K562 (cell line): ENCODE data around the gene NDUFA5. TPM values are rescaled to one million over a fixed set of nuclear protein-coding genes. Genes with fewer than 3 reads are reported as not detected.

ENCODE experiments used
- C11orf30 ChIP-seq: fragments of 450-650 bp; IDR thresholded peaks from 2 replicates; pipeline ENCODE4 v1.6.1; 2016; ENCODE audit warnings: low read depth, mild to moderate bottlenecking
- CREBBP ChIP-seq: IDR thresholded peaks from one replicate; pipeline ENCODE4 v1.6.1; 2012; ENCODE audit warnings: low read depth, mild to moderate bottlenecking, control low read depth, inconsistent platforms, low read length
- E2F1 ChIP-seq: sonication (generic); formaldehyde crosslinking; IDR thresholded peaks from 2 replicates; pipeline ENCODE4 v1.8.1; 2023; ENCODE audit warnings: mild to moderate bottlenecking, missing genetic modification reagents, moderate library complexity
- GATA2 ChIP-seq: sonication (generic); formaldehyde crosslinking; IDR thresholded peaks from 2 replicates; pipeline ENCODE4 v1.4.0; 2020; ENCODE audit warnings: mild to moderate bottlenecking, missing genetic modification reagents
- HDAC2 ChIP-seq: fragments of 450-650 bp; IDR thresholded peaks from 2 replicates; pipeline ENCODE4 v1.6.1; 2016; ENCODE audit warnings: mild to moderate bottlenecking
- HMBOX1 ChIP-seq: sonication (generic); IDR thresholded peaks from 2 replicates; pipeline ENCODE4 v1.6.1; 2016
- MAFG ChIP-seq: fragments of 450-650 bp; conservative IDR thresholded peaks from 2 replicates; pipeline ENCODE4 v1.6.1; 2016; ENCODE audit warnings: missing genetic modification characterization, missing compliant biosample characterization
- MCM5 ChIP-seq: fragments of 450-650 bp; IDR thresholded peaks from 2 replicates; pipeline ENCODE4 v1.6.1; 2016; ENCODE audit warnings: low read depth
- MYNN ChIP-seq, 2 experiments: sonication (generic); formaldehyde crosslinking in 1 of 2; IDR thresholded peaks; 2 replicates each; pipeline versions ENCODE4 v1.5.0 to v1.6.1; 2016 to 2020; ENCODE audit warnings: antibody characterized with exemption in 1 of 2, missing genetic modification reagents in 1 of 2
- NFRKB ChIP-seq: fragments of 450-650 bp; IDR thresholded peaks from 2 replicates; pipeline ENCODE4 v1.6.1; 2016; ENCODE audit warnings: low read depth
- NR2C2 ChIP-seq, 2 experiments: fragments of 200-800 bp in 1 of 2; sonication (Bioruptor generic) in 1 of 2; sonication (generic) in 1 of 2; formaldehyde crosslinking in 1 of 2; IDR thresholded peaks; 2 replicates each; pipeline versions ENCODE4 v1.6.1 to v1.8.0; 2016 to 2022; ENCODE audit warnings: mild to moderate bottlenecking in 1 of 2, missing compliant biosample characterization in 1 of 2, missing genetic modification characterization in 1 of 2, missing genetic modification reagents in 1 of 2
- PREB ChIP-seq: sonication (generic); formaldehyde crosslinking; IDR thresholded peaks from 2 replicates; pipeline ENCODE4 v1.8.1; 2023; ENCODE audit warnings: mild to moderate bottlenecking, missing genetic modification reagents
- RB1 ChIP-seq: fragments of 450-650 bp; IDR thresholded peaks from 2 replicates; pipeline ENCODE4 v1.6.1; 2017; ENCODE audit warnings: low read depth, mild to moderate bottlenecking
- SIRT6 ChIP-seq: IDR thresholded peaks from one replicate; pipeline ENCODE4 v1.6.1; 2012; ENCODE audit warnings: low read depth, mild to moderate bottlenecking, control low read depth, inconsistent platforms, low read length, moderate library complexity
- SNAPC5 ChIP-seq: fragments of 250-450 bp; sonication (Bioruptor Pico); IDR thresholded peaks from 2 replicates; pipeline ENCODE4 v1.8.0; 2021; ENCODE audit warnings: moderate library complexity, mild to moderate bottlenecking, inconsistent platforms
- ZNF165 ChIP-seq: fragments of 250-450 bp; sonication (Bioruptor Pico); IDR thresholded peaks from 2 replicates; pipeline ENCODE4 v1.4.0; 2020; ENCODE audit warnings: borderline replicate concordance
- ZNF217 ChIP-seq: sonication (generic); formaldehyde crosslinking; IDR thresholded peaks from 2 replicates; pipeline ENCODE4 v1.8.0; 2022; ENCODE audit warnings: mild to moderate bottlenecking, missing genetic modification reagents
- ZNF311 ChIP-seq: fragments of 250-450 bp; sonication (Bioruptor Pico); IDR thresholded peaks from 2 replicates; pipeline ENCODE4 v1.4.0; 2020; ENCODE audit warnings: mild to moderate bottlenecking, moderate library complexity
- polyA plus RNA-seq, 8 experiments: library from polyadenylated mRNA; depleted of rRNA in 4 of 8; stranded (reverse) in 5 of 8; unstranded in 3 of 8; fragments of >200 nt; fragmentation: Nextera tagmentation in 2 of 8; fragmentation: Illumina TruSeq in 1 of 8; extraction: Ambion mirVana in 2 of 8; extraction: Trizol in 1 of 8; gene quantifications; 2 replicates each; pipeline versions ENCODE4 v1.2.1 to v1.2.3, GENCODE V29; 2011 to 2014; ENCODE audit warnings: inconsistent platforms in 1 of 8, missing spikeins in 1 of 8
- total RNA-seq, 7 experiments: library from RNA; depleted of rRNA in 6 of 7; stranded (reverse); fragments of >200 nt in 6 of 7; fragmentation: Illumina TruSeq in 2 of 7; extraction: Trizol in 2 of 7; gene quantifications; 2 replicates each; pipeline versions ENCODE4 v1.2.1 to v1.2.3, GENCODE V29; 2011 to 2021; ENCODE audit warnings: low replicate concordance in 1 of 7
- TF ChIP-seq, protein P1 (sequence below): sonication (generic); formaldehyde crosslinking; IDR thresholded peaks from 2 replicates; pipeline ENCODE4 v1.8.1; 2022; ENCODE audit warnings: missing genetic modification reagents
- TF ChIP-seq, protein P2 (sequence below): sonication (generic); formaldehyde crosslinking; IDR thresholded peaks from 2 replicates; pipeline ENCODE4 v1.9.0; 2022; ENCODE audit warnings: mild to moderate bottlenecking, missing genetic modification reagents

The NDUFA5 gene
- total and polyA plus RNA-seq, 9 of the 15 experiments (the other 6 are each of a cell fraction or from before 2014, with no cell fraction given) = 155 to 677 (median 269) TPM

DNA sequence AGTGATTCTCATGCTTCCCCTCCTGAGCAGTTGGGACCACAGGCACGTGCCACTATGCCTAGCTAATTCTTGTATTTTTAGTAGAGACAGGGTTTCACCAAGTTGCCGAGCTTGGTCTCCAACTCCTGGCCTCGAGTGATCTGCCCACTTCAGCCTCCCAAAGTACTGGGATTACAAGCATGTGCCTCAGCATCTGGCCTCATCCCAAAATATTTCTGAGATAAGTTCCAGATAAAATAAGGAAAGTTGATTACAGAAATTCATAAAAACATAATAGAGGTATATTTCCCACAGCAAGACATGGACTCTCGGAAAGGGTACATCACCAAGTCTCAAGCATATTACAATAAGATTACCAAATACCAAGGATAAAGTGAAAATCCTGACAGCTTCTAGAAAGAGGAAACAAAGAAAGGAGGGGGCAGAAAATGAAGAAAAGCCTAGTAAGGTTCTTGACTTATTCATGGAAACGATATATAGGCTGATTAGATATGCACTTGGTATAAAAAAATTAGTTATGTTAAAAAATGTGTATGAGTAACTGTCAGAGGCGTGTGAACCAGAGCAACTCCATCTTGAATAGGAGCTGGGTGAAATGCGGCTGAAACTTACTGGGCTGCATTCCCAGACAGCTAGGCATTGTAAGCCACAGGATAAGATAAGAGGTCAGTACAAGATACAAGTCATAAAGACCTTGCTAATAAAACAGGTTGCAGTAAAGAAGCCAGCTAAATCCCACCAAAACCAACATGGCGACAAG lies 58.2 kb downstream of the NDUFA5 start (continued):
- no peak for TF ChIP-seq C11orf30
- TF ChIP-seq HDAC2 = no peak
- TF ChIP-seq SIRT6 = no peak
- peak; percentile 99 for TF ChIP-seq ZNF311 (CRISPR knock-in tag)
- 0 out of 2 replicates have a peak, but pooled peaks have one; percentile 8 for TF ChIP-seq MAFG (tag)
- no peak for TF ChIP-seq MCM5
- no peak for TF ChIP-seq HMBOX1
- no peak for TF ChIP-seq PREB (CRISPR knock-in tag)
- TF ChIP-seq MYNN (IDR thresholded peaks at IDR 0.05) = no peak
- TF ChIP-seq MYNN (CRISPR knock-in tag; IDR thresholded peaks at IDR 0.05) = no peak
- no peak for TF ChIP-seq ZNF217 (CRISPR knock-in tag)
- TF ChIP-seq, protein P1, sequence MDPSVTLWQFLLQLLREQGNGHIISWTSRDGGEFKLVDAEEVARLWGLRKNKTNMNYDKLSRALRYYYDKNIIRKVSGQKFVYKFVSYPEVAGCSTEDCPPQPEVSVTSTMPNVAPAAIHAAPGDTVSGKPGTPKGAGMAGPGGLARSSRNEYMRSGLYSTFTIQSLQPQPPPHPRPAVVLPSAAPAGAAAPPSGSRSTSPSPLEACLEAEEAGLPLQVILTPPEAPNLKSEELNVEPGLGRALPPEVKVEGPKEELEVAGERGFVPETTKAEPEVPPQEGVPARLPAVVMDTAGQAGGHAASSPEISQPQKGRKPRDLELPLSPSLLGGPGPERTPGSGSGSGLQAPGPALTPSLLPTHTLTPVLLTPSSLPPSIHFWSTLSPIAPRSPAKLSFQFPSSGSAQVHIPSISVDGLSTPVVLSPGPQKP = no peak
- TF ChIP-seq RB1 = no peak
- no peak for TF ChIP-seq CREBBP
- no peak for TF ChIP-seq NR2C2 (CRISPR knock-in tag; IDR thresholded peaks at IDR 0.05)
- peak; percentile 67 for TF ChIP-seq NR2C2 (tag; IDR thresholded peaks at IDR 0.05)
- no peak for TF ChIP-seq E2F1 (CRISPR knock-in tag)
- TF ChIP-seq ZNF165 (CRISPR knock-in tag) = peak; percentile 98
- TF ChIP-seq GATA2 (CRISPR knock-in tag) = no peak
- peak; percentile 36; the same call in 1 of the 2 replicates for TF ChIP-seq SNAPC5
- no peak for TF ChIP-seq NFRKB
- TF ChIP-seq, protein P2, sequence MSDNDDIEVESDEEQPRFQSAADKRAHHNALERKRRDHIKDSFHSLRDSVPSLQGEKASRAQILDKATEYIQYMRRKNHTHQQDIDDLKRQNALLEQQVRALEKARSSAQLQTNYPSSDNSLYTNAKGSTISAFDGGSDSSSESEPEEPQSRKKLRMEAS (CRISPR knock-in tag) = no peak
